Omental fat pad (tissue), 4 donors: ENCODE results near the gene GRAMD1A. TPM values are rescaled to one million over a fixed set of nuclear protein-coding genes. Genes with fewer than 3 reads are reported as not detected.

ENCODE experiments used
- ATAC-seq: fragments of 150-250 bp; one replicate; pipeline ENCODE4 v1.9.1; 2016; ENCODE audit warnings: mild to moderate bottlenecking, moderate library complexity; ENCODE audit not compliant: low FRiP score
- DNase-seq: peaks from one replicate; pipeline ENCODE4 v3.0.0-alpha.2; 2019; ENCODE audit warnings: low spot score
- total RNA-seq, 4 donors: library from RNA; depleted of rRNA; stranded (reverse); fragments of >200 nt; gene quantifications; one replicate each; pipeline ENCODE4 v1.1.0, GENCODE V29; 2016
- TF ChIP-seq, protein P1 (sequence below), 3 donors: fragments of 450-650 bp; IDR thresholded peaks; one replicate each; pipeline ENCODE4 v1.5.1; 2016 to 2017; ENCODE audit warnings: antibody characterized with exemption in 3 of 3, mild to moderate bottlenecking in 3 of 3, moderate library complexity in 2 of 3

Gene GRAMD1A
- total RNA-seq, 4 donors from 2014 or later: 34.7 to 70.7 (median 43.3) TPM

DNA sequence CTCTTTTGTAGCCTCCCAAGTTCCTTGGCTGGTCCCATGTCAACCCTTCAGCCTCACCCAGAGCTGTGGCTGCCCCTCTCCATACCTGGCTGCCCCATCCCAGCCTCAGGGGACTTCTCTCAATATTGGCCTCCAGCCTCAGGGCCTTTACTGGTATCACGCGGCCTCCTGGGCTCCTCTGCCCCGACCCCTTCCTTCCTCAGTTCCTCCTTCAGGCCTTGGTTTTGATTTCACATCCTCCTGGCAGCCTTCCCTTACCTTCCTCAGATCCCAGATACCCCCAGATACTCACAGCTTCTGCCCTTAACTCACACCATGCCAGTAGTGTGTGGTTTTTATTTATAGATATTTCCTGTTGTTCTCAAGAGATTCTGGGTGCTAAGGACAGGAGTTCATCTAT is 17.4 kb downstream of the GRAMD1A start:
- DNase-seq: no peak
- ATAC-seq: no peak
- TF ChIP-seq, protein P1, sequence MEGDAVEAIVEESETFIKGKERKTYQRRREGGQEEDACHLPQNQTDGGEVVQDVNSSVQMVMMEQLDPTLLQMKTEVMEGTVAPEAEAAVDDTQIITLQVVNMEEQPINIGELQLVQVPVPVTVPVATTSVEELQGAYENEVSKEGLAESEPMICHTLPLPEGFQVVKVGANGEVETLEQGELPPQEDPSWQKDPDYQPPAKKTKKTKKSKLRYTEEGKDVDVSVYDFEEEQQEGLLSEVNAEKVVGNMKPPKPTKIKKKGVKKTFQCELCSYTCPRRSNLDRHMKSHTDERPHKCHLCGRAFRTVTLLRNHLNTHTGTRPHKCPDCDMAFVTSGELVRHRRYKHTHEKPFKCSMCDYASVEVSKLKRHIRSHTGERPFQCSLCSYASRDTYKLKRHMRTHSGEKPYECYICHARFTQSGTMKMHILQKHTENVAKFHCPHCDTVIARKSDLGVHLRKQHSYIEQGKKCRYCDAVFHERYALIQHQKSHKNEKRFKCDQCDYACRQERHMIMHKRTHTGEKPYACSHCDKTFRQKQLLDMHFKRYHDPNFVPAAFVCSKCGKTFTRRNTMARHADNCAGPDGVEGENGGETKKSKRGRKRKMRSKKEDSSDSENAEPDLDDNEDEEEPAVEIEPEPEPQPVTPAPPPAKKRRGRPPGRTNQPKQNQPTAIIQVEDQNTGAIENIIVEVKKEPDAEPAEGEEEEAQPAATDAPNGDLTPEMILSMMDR (IDR thresholded peaks at IDR 0.05): no peak

DNA sequence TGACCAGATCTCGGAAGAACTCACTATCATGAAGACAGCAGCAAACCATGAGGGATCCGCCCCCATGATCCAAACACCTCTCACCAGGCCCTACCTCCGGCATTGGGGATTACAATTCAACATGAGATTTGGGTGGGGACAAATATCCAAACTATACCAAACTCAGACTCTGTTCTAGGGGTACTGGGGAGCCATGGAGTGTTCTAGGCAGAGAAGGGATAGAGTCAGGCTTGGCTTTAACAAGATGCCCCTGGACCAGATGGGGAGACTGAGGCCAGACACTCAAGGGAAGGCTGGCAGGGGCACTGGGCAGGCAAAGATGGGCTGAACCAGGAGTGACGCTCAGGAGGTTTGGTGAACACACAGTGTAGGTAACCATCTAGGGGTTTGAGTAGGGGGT is 18.3 kb downstream of the GRAMD1A start:
- ATAC-seq (no peak), DNase-seq (no peak)
- TF ChIP-seq, protein P1 (IDR thresholded peaks at IDR 0.05): no peak

DNA sequence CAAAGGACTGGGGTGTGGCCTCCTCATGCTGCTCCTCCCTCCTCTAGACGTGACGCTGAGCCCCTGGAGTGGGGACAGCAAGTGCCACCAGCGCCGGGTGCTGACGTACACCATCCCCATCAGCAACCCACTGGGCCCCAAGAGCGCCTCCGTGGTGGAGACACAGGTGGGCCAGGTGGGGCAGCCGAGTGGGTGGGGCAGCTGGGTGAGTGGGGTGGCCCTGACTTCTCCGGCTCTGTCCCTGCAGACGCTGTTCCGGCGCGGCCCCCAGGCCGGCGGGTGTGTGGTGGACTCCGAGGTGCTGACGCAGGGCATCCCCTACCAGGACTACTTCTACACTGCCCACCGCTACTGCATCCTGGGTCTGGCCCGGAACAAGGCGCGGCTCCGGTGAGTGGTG is 19.0 kb downstream of the GRAMD1A start:
- ATAC-seq (no peak), DNase-seq (no peak)
- TF ChIP-seq, protein P1 (IDR thresholded peaks at IDR 0.05): no peak

DNA sequence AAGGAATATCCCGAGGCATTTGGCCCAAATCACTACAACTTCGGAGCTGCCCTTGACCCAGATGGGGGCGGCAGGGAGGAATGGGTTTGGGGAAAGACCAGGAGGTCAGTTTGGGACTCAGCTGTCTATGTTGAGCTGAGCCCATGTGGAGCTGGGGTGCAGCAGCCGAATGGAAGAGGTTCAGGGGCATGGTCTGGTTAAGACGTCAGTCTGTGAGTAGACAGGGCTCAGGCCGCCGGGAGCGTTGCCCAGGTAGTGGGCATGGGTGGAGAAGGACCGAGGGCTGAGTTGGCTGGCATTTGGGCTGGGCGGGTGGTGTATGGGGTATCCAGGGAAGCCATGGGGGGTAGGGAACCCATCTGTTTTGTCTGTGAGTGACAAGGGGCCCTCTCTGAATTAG is 20.9 kb downstream of the GRAMD1A start:
- DNase-seq (no peak), ATAC-seq (no peak)
- TF ChIP-seq, protein P1 (IDR thresholded peaks at IDR 0.05): no peak

DNA sequence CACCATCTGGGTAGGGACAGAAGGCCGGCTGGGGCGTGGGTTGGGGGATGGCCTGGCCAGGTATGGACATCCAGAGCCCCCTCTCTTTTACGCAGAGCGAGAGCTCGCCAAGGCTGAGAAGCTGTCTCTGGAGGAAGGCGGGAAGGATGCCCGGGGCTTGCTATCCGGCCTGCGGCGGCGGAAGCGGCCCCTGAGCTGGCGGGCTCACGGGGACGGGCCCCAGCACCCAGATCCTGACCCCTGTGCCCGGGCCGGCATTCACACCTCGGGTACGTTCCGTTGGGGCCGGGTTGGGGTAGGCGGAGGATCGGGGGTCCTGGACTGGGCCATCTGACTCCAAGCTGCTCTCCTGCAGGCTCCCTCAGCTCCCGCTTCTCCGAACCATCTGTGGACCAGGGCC is 21.5 kb downstream of the GRAMD1A start:
- TF ChIP-seq, protein P1 (IDR thresholded peaks at IDR 0.05): no peak
- no peak for ATAC-seq
- no peak for DNase-seq

DNA sequence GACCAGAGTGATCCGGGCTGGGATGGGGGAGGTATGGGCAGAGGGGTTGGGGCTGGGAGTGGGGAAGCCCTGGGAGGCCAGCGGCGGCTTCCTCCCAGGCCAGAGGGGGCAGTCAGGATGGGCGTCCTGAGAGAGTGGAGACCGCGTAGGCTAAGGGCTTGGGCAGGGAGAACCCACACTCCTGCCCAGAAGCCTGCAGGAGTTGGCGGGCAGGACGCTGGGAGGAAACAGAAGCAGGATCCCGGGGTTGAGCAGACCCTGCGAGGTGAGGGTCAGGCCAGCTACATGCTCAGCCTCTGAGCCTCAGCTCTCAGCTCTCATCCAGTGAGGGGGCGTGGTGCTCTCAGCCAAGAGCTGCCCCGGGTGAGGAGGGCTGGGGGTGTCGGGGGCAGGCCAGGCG is 22.3 kb downstream of the GRAMD1A start:
- ATAC-seq (no peak), DNase-seq (no peak)
- TF ChIP-seq, protein P1 (IDR thresholded peaks at IDR 0.05): no peak

DNA sequence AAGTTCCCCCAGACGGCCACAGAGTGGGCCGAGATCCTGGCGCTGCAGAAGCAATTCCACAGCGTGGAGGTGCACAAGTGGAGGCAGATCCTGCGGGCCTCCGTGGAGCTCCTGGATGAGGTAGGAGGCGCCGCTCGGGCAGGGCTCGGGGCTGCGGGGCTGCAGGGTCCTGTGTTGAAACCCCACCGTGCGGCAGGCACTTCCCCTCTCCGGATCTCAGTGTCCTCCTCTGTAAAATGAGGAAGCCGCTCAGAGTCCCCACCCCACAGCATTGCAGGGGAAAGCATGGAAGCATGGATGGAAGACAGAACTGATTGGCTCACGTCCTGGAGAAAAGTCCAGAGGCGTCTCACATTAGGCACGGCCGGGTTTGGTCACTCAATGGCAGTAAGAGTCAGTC is 23.3 kb downstream of the GRAMD1A start:
- DNase-seq (no peak), ATAC-seq (no peak)
- TF ChIP-seq, protein P1 (IDR thresholded peaks at IDR 0.05): no peak
